GM18502 (cell line): ENCODE results near the gene DHRS9.

Source experiments
- ATAC-seq: cut with Tn5 transposase; IDR thresholded peaks from one replicate; pipeline ENCODE4 v1.9.1; 2021; ENCODE audit warnings: mild to moderate bottlenecking; ENCODE audit not compliant: unreplicated experiment, poor library complexity

Gene DHRS9

GRCh38 chr2:169065422-169065821 lies 3.9 kb upstream of the DHRS9 start:
- no peak for ATAC-seq

GRCh38 chr2:169065864-169066517 lies 3.4 kb upstream of the DHRS9 start:
- ATAC-seq, result no peak

DNA sequence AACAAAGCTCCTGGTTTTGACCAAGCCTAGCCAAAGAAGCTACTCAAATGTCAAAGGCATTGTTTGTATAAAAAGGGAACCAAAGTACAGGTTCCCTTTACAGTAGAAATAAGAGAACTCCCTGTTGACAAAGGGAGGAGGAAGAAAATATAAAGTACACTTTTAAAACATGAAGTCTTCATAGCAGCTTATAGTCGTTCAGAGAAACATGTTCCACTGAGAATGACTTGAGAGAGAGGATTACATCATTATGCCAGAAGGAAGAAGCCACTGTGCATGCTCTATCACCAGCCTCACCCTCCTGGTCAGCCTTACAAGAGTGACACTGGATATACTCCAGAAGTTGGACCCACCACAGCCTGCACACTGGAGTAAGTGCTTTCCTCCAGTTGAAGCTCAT lies 2.5 kb upstream of the DHRS9 start:
- ATAC-seq, result no peak

- ATAC-seq, result no peak
Observed at GRCh38 chr2:169069833-169070232, 470 bp downstream of the DHRS9 start.

- no peak for ATAC-seq
Observed at GRCh38 chr2:169071455-169071854, 2.1 kb downstream of the DHRS9 start.

- peak; percentile 55 for ATAC-seq
Observed at GRCh38 chr2:169072163-169072925, 3.0 kb downstream of the DHRS9 start.

DNA sequence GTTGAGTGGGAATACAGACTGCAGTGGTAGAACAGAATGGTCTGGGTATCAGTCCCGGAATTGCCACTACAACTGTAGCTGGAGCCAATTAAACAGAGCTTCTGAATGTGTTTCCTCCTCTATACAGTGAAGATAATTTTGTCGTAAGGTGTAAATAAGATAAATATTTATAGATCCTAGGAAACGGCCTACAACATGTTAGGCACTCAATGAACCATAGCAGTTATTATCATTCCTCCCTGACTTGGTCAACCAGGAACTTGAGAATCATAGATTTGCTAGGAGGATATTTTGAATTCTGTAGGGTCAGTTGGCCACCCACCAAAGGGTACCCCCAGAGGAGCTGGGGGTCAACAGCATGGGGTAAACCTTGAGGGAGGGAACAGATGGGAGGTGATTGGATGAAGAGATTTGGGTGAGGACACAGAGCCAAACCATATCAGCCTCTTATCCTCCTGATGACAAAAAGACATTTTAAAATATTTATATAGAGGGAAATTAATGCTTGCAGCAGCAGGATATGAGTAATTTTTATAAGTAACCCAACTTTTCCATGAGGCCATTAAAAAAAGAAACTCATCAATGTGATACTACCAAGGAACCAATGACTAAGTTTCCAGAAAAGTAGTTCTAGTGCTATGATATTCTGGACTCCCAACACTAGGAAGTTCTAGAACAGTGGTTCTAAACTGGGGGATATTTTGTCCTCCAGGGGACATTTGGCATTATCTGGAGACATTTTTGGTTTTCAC lies 4.0 kb downstream of the DHRS9 start:
- ATAC-seq, result no peak

DNA sequence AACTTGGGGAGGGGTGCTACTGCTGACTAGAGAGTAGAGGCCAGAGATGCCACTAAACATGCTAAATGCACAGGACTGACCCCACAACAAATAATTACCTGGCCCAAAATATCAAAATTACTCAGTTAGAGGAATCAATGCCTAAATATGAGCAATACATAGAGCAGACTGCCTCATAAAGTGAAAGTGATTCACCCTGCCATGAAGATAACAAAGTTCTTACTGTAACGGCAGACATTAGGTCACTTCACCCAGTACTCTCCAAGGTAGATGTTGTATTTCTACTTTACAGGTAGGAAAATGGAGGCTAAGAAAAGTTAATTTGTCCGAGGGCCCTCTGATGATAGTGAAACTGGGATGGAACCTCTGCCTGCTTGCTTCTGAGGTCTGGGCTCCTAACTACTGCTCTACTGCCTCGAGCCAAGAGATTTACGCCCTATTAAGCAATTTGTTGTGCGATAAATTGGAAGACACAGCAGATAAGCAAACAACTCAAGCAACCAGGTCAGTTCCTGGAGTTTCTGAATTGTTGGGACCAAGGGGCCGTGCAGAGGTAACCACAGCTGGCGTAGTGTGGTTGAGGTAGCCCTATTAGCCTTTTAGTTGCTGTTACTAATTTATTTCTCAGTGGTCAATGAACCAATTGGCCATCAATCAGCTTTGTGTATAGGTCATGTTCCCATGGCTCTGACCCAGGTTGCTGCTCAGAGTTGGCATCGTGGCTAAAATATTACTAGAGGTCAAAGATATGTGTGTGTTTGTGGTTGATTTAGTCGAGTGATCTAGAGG lies 4.8 kb downstream of the DHRS9 start:
- no peak for ATAC-seq

GRCh38 chr2:169077674-169078240 lies 8.4 kb downstream of the DHRS9 start:
- no peak for ATAC-seq

DNA sequence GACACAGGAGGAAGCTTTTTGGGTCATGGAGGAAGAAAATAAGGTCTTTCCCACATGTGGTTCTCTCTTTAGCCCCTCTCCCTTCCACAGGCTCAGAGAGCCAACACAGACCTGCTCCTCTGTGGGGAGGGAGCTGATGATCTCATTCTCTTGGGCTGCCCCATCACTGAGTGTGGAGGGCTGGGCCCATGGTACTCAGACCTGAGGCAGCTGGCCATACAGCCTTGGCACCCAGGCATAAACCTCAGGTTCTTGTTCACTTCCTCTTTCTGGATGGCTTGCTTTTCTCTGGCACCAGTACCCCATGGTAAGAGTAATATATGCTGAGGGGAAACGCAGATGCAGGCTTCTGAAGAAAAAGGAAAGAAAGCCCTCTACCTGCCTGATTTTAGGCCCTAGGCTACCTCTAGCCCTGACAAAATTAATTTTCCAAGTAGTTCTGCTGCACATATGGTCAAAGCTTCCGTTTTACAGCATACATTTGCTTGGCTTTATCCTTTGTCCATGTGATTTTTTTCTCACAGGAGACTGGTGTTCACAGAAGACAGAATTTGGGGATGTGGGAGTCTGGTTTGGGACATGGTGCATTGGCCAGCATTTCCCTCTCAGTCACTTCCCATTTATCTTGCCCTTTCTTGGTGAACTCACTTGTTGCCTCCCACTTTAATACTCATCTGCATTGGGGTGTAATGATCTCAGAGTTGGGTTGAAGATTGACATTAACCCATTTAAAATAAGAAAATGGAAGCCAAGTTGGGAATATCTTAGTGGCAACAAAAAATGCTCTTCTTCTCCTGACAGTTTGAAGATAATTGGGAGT lies 11.1 kb downstream of the DHRS9 start:
- ATAC-seq, result peak; percentile 88

GRCh38 chr2:169081551-169081950 lies 12.2 kb downstream of the DHRS9 start:
- no peak for ATAC-seq

DNA sequence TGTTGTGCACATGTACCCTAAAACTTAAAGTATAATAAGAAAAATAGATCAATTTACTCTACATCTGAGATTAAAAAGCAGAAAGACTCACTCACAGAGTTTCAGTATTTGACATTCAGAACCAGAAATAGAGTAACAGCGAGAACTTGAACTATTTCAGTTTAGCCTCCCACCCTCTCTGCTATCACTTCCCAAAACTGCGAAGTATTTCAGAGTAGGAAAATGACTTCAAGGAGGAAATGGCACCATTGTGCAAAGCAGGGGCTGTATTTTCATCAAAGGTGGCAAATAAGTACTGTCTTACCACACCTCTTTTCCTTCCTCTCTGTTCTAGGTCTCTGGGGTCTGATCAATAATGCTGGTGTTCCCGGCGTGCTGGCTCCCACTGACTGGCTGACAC lies 13.6 kb downstream of the DHRS9 start:
- ATAC-seq, result peak; percentile 61

- no peak for ATAC-seq
Observed at GRCh38 chr2:169086893-169087467, 17.6 kb downstream of the DHRS9 start.

DNA sequence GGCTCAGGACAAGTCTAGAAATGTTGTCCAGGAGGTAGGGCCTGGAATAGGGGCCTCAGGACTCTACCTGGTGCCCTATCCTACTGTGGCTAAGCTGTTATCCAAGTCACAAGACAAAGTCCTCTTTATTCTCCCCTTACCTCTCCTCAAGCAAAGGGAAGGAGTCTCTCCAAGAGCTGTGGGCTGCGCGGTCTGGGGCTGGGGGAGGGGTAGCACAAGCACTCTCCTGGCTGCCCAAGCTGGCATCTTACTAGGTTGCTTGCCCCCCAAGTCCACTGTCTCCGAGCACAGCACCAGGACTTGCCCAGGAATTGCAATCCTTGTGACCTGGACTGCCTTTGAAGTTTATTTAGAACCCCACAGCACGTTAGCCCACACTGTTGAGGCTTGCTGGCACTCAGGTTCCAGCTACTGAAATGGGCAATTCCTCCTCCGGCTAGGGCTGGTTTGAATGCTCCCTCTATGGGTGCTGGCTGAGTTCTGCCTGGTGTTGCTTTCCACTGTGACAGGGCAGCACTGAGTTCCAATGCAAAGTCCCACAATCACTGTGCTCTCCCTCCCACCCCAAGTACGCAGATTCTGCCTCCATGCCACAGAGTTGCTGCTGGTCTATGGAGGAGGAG lies 18.5 kb downstream of the DHRS9 start:
- ATAC-seq, result no peak

DNA sequence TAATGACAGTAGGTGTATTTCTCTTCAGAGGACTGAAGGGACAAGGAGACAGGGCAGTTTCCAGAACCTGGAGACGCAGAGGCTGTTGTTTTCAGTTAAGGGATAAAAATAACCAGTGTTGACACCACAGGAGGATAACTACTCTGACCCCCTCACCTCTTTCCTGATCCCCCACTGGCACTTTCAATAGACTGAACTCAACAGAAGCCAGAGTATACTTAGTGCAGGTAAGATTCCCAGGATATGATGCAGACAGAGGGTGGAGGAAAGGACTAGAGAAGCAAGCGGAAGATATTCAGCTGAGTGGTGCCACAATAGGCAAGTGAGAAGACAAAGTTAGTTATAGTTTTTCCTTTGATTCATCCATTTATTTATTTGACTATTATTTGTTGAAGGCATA lies 19.8 kb downstream of the DHRS9 start:
- no peak for ATAC-seq

- no peak for ATAC-seq
Observed at GRCh38 chr2:169090133-169090820, 20.9 kb downstream of the DHRS9 start.

GRCh38 chr2:169091256-169091655 lies 21.9 kb downstream of the DHRS9 start:
- no peak for ATAC-seq
